ENCODE measurements around the gene S100A11.

S100A11 gene

GRCh38 chr1:152029144-152029928 lies 7.5 kb downstream of the S100A11 start:
- DNase-seq (ENCODE audit: insufficient read length, low spot score) = no peak
- no peak for TF ChIP-seq POLR2A (IDR thresholded peaks at IDR 0.05; ENCODE audit: low read depth, low read length)
- no peak for FAIRE-seq

GRCh38 chr1:152026895-152027294 lies 9.9 kb downstream of the S100A11 start:
- TF ChIP-seq POLR2A (IDR thresholded peaks at IDR 0.05; ENCODE audit: low read depth, low read length) = no peak
- DNase-seq (ENCODE audit: insufficient read length, low spot score) (no peak), FAIRE-seq (no peak)

- DNase-seq (ENCODE audit: insufficient read length, low spot score) (no peak), FAIRE-seq (no peak)
Observed at GRCh38 chr1:152024223-152024622, 12.6 kb downstream of the S100A11 start.

GRCh38 chr1:152023221-152023620 lies 13.6 kb downstream of the S100A11 start:
- FAIRE-seq (no peak), DNase-seq (ENCODE audit: insufficient read length, low spot score) (no peak)
- no peak for TF ChIP-seq POLR2A (IDR thresholded peaks at IDR 0.05; ENCODE audit: low read depth, low read length)

More at GRCh38 chr1:152024223-152024622, 12.6 kb downstream of the S100A11 start:
- no peak for TF ChIP-seq POLR2A (IDR thresholded peaks at IDR 0.05; ENCODE audit: low read depth, low read length)

- TF ChIP-seq POLR2A (IDR thresholded peaks at IDR 0.05; ENCODE audit: low read depth, low read length) = no peak
- no peak for FAIRE-seq
Observed at GRCh38 chr1:152022474-152022873, 14.3 kb downstream of the S100A11 start.

GRCh38 chr1:152021569-152021968 lies 15.2 kb downstream of the S100A11 start:
- FAIRE-seq (no peak), DNase-seq (ENCODE audit: insufficient read length, low spot score) (no peak)
- TF ChIP-seq POLR2A (IDR thresholded peaks at IDR 0.05; ENCODE audit: low read depth, low read length) = no peak

More at GRCh38 chr1:152022474-152022873, 14.3 kb downstream of the S100A11 start:
- DNase-seq (ENCODE audit: insufficient read length, low spot score) = no peak

GRCh38 chr1:152020849-152021248 lies 16.0 kb downstream of the S100A11 start:
- no peak for FAIRE-seq
- TF ChIP-seq POLR2A (IDR thresholded peaks at IDR 0.05; ENCODE audit: low read depth, low read length) = no peak
- DNase-seq (ENCODE audit: insufficient read length, low spot score) = no peak

GRCh38 chr1:152018537-152018936 lies 18.3 kb downstream of the S100A11 start:
- FAIRE-seq (no peak), DNase-seq (ENCODE audit: insufficient read length, low spot score) (no peak)
- TF ChIP-seq POLR2A (IDR thresholded peaks at IDR 0.05; ENCODE audit: low read depth, low read length) = no peak

- FAIRE-seq (no peak), DNase-seq (ENCODE audit: insufficient read length, low spot score) (no peak)
- TF ChIP-seq POLR2A (IDR thresholded peaks at IDR 0.05; ENCODE audit: low read depth, low read length) = no peak
Observed at GRCh38 chr1:152015766-152016165, 21.0 kb downstream of the S100A11 start.

GRCh38 chr1:152014943-152015342 lies 21.9 kb downstream of the S100A11 start:
- FAIRE-seq = no peak
- TF ChIP-seq POLR2A (IDR thresholded peaks at IDR 0.05; ENCODE audit: low read depth, low read length) = no peak
- no peak for DNase-seq (ENCODE audit: insufficient read length, low spot score)

- no peak for TF ChIP-seq POLR2A (IDR thresholded peaks at IDR 0.05; ENCODE audit: low read depth, low read length)
- no peak for FAIRE-seq
- no peak for DNase-seq (ENCODE audit: insufficient read length, low spot score)
Observed at GRCh38 chr1:152013664-152014237, 23.1 kb downstream of the S100A11 start.

GRCh38 chr1:152009691-152010090 lies 27.1 kb downstream of the S100A11 start:
- no peak for FAIRE-seq
- TF ChIP-seq POLR2A (IDR thresholded peaks at IDR 0.05; ENCODE audit: low read depth, low read length) = no peak
- no peak for DNase-seq (ENCODE audit: insufficient read length, low spot score)

GRCh38 chr1:152007047-152007446 lies 29.8 kb downstream of the S100A11 start:
- DNase-seq (ENCODE audit: insufficient read length, low spot score) (no peak), FAIRE-seq (no peak)
- no peak for TF ChIP-seq POLR2A (IDR thresholded peaks at IDR 0.05; ENCODE audit: low read depth, low read length)

GRCh38 chr1:152005360-152005912 lies 31.4 kb downstream of the S100A11 start:
- DNase-seq (ENCODE audit: insufficient read length, low spot score) (no peak), FAIRE-seq (no peak)
- TF ChIP-seq POLR2A (IDR thresholded peaks at IDR 0.05; ENCODE audit: low read depth, low read length) = no peak

All from H54 (cell line).